SK-N-SH (cell line): ENCODE results near the gene BMX.
A peak's percentile ranks its signal among the peaks of the same experiment; 100 is the strongest.

Experiments
- CTCF ChIP-seq: fragments of 200-600 bp; sonication (generic); IDR thresholded peaks from 2 replicates; pipeline ENCODE4 v1.6.1; 2017; ENCODE audit warnings: antibody characterized with exemption, mild to moderate bottlenecking, moderate library complexity
- EZH2phosphoT487 ChIP-seq: fragments of 200-600 bp; sonication (generic); IDR thresholded peaks from 2 replicates; pipeline ENCODE4 v1.6.1; 2017; ENCODE audit warnings: low read depth, mixed run types, mild to moderate bottlenecking, antibody characterized with exemption, moderate library complexity, borderline replicate concordance
- NRF1 ChIP-seq: IDR thresholded peaks from 2 replicates; pipeline ENCODE4 v1.6.1; 2012; ENCODE audit warnings: low read depth, mild to moderate bottlenecking, low read length
- TAF1 ChIP-seq: IDR thresholded peaks from 2 replicates; pipeline ENCODE4 v1.6.1; 2012; ENCODE audit warnings: low read depth, mild to moderate bottlenecking, low read length, moderate library complexity, borderline replicate concordance
- TEAD4 ChIP-seq: IDR thresholded peaks from 2 replicates; pipeline ENCODE4 v1.4.0; 2012; ENCODE audit warnings: mild to moderate bottlenecking, borderline replicate concordance; ENCODE audit not compliant: insufficient read depth

- TF ChIP-seq CTCF (peak; percentile 68), NRF1 (no peak), EZH2phosphoT487 (no peak), TEAD4 (no peak), TAF1 (no peak)
These were observed 32.6 kb upstream of the BMX start for GRCh38 chrX:15468036-15468435.
